Lower leg skin (tissue), 4 donors: Measurements from ENCODE around the gene SRSF10. TPM values are rescaled to one million over a fixed set of nuclear protein-coding genes. Genes with fewer than 3 reads are reported as not detected.
"Not testable (repeated sequence)": the region's sequence is repeated elsewhere in the genome, so short reads cannot be mapped to it uniquely, and the experiment has no call there.

Experiments used
- DNase-seq, 2 donors: peaks; one replicate each; pipeline ENCODE4 v3.0.0-alpha.2; 2019; ENCODE audit warnings: low spot score in 2 of 2
- H3K4me3 ChIP-seq: fragments of 200-600 bp; sonication (generic); 2 replicates; pipeline ENCODE4 v1.5.1; 2017; ENCODE audit warnings: mild to moderate bottlenecking, low read depth; ENCODE audit not compliant: poor library complexity, severe bottlenecking
- CTCF ChIP-seq, 3 donors: fragments of 450-650 bp; IDR thresholded peaks; one replicate each; pipeline ENCODE4 v1.5.1; 2016; ENCODE audit warnings: antibody characterized with exemption in 3 of 3, mild to moderate bottlenecking in 3 of 3, moderate library complexity in 2 of 3
- POLR2A ChIP-seq, 2 donors: fragments of 450-650 bp; IDR thresholded peaks; one replicate each; pipeline ENCODE4 v1.6.1; 2016 to 2017; ENCODE audit warnings: antibody characterized with exemption in 2 of 2, mild to moderate bottlenecking in 1 of 2, moderate library complexity in 1 of 2
- WGBS, 2 donors: methylation state at CpG; one replicate each; pipeline ENCODE4 v1.1.5; 2018; 5-methylcytosine and 5-hydroxymethylcytosine counted together
- intact Hi-C: fragments of 100-400 bp; cut with DNase I; formaldehyde crosslinking; loops from one replicate; pipeline ENCODE4 v1.15.0; 2023; ENCODE audit warnings: low total_unique reads
- total RNA-seq, 4 donors: library from RNA; depleted of rRNA; stranded (reverse); fragments of >200 nt; gene quantifications; one replicate each; pipeline ENCODE4 v1.1.0, GENCODE V29; 2016

Gene SRSF10
- total RNA-seq, 4 donors from 2014 or later, result 41.3 to 68.3 (median 47.4) TPM

- no peak for DNase-seq
- TF ChIP-seq CTCF (IDR thresholded peaks at IDR 0.05) (no peak), POLR2A (IDR thresholded peaks at IDR 0.05) (no peak)
- WGBS, 2 donors, result 70 to 80% methylated on average over 1 of the region's 1 CpG
- H3K4me3 ChIP-seq, result no peak overlapping the region
- intact Hi-C loops, result no loop called here
These were observed 17.7 kb upstream of the SRSF10 start for GRCh38 chr1:23997812-23998211.

GRCh38 chr1:23996700-23997229 is 16.6 kb upstream of the SRSF10 start:
- 86 to 90% methylated on average over 10 of the region's 10 CpGs for WGBS, 2 donors
- intact Hi-C loops, result no loop called here
- no peak for DNase-seq
- H3K4me3 ChIP-seq, result no peak overlapping the region
- TF ChIP-seq POLR2A (IDR thresholded peaks at IDR 0.05) (no peak), CTCF (IDR thresholded peaks at IDR 0.05) (no peak)

- WGBS, 2 donors, result 88 to 91% methylated on average over 13 of the region's 13 CpGs
- TF ChIP-seq POLR2A (IDR thresholded peaks at IDR 0.05) (no peak), CTCF (IDR thresholded peaks at IDR 0.05) (no peak)
- intact Hi-C loops, result no loop called here
- no peak for DNase-seq
- H3K4me3 ChIP-seq, result no peak overlapping the region
These were observed 15.3 kb upstream of the SRSF10 start for GRCh38 chr1:23995431-23995837.

- WGBS, 2 donors, result 88 to 89% methylated on average over 13 of the region's 13 CpGs
These were observed 11.9 kb upstream of the SRSF10 start for GRCh38 chr1:23992011-23992410.

GRCh38 chr1:23989263-23989662 is 9.1 kb upstream of the SRSF10 start:
- TF ChIP-seq CTCF (IDR thresholded peaks at IDR 0.05) (no peak), POLR2A (IDR thresholded peaks at IDR 0.05) (no peak)
- intact Hi-C loops, result no loop called here
- no peak overlapping the region for H3K4me3 ChIP-seq
- no peak for DNase-seq
- WGBS, 2 donors, result 80 to 86% methylated on average over 3 of the region's 3 CpGs

More at GRCh38 chr1:23992011-23992410, 11.9 kb upstream of the SRSF10 start:
- intact Hi-C loops, DNase-seq, H3K4me3 ChIP-seq: not testable (repeated sequence)

- H3K4me3 ChIP-seq, intact Hi-C loops, DNase-seq: not testable (repeated sequence)
- 92 to 97% methylated on average over 13 to 22 of the region's 23 CpGs for WGBS, 2 donors
These were observed 6.9 kb upstream of the SRSF10 start for GRCh38 chr1:23987038-23987437.
